Activated T-cell treated with anti-CD3 and anti-CD28 coated beads, Interleukin-2, amount 50 U/mL, for 4 hours (primary cell): Measurements from ENCODE around the gene CLEC18B. TPM values are rescaled to one million over a fixed set of nuclear protein-coding genes. Genes with fewer than 3 reads are reported as not detected.
"Not testable (repeated sequence)": the region's sequence is repeated elsewhere in the genome, so short reads cannot be mapped to it uniquely, and the experiment has no call there.

Experiments used
- ATAC-seq, 2 donors: fragments of 200-7000 bp; cut with Tn5 transposase; one replicate each; pipeline ENCODE4 v1.10.0; 2021
- DNase-seq: peaks from one replicate; pipeline ENCODE4 v3.0.0-alpha.2; 2020
- H3K27me3 Mint-ChIP-seq: one replicate; pipeline ENCODE4 v1.8.0; 2021; ENCODE audit warnings: low read depth, mixed read lengths
- H3K36me3 Mint-ChIP-seq: one replicate; pipeline ENCODE4 v1.8.0; 2022; ENCODE audit warnings: mixed read lengths; ENCODE audit not compliant: insufficient read depth
- H3K4me1 Mint-ChIP-seq: one replicate; pipeline ENCODE4 v1.8.0; 2021; ENCODE audit warnings: low read depth, mixed read lengths
- H3K4me3 Mint-ChIP-seq: one replicate; pipeline ENCODE4 v1.8.0; 2021; ENCODE audit warnings: mild to moderate bottlenecking, moderate library complexity, mixed read lengths
- H3K9me3 Mint-ChIP-seq: one replicate; pipeline ENCODE4 v1.8.0; 2021; ENCODE audit warnings: mixed read lengths
- total RNA-seq, 3 donors: library from RNA; stranded (reverse); gene quantifications; one replicate each; pipeline ENCODE4 v1.2.1, GENCODE V29; 2021

CLEC18B gene
- total RNA-seq, 3 donors from 2014 or later: 0.25 to 1.1 (median 0.79) TPM

DNA sequence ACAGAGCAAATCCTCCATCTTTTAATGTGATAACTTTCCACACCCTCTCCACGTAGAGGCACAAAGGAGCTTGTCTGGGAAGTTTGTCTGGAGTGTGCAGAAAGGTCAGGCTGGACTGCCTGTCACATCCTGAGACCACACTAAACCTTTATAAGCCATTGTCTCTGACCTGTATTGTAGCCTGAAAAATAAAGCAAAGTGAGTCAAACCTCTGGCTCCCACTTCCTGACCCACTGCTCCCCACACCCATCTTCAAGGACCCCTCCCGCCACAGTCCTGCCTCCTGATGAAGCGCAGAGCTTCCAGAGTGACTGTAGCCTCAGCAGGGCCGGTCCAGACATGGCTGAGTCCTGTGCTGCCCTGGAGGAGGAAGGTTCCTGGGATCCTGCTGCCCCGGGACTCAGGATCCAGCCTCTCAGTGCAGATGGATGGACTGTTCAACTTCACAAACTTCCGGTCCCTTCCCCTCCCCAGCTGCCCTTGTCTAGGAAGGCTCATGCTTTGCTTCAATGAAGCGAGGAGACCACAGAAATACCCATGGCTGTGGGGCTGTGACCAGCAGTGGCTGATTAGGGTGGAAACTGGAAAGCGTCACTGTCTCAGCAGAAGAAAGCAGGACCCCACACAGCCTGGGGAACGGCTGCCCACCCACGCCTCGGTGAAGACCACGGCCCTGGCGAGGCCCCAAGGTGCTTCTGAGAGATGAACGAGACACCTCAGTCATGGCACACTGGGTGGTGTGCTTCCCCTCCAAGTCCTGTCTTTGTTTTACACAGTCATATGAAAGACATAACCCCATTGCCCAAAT lies 30.9 kb upstream of the CLEC18B start:
- Mint-ChIP-seq H3K4me3 (no peak overlapping the region), H3K9me3 (no peaks in the 10 kb centered on the region), H3K4me1 (no peaks in the 10 kb centered on the region), H3K27me3 (no peaks in the 10 kb centered on the region), H3K36me3 (peaks cover 41% of the 10 kb centered on the region)
- ATAC-seq (no peak), DNase-seq (no peak)

DNA sequence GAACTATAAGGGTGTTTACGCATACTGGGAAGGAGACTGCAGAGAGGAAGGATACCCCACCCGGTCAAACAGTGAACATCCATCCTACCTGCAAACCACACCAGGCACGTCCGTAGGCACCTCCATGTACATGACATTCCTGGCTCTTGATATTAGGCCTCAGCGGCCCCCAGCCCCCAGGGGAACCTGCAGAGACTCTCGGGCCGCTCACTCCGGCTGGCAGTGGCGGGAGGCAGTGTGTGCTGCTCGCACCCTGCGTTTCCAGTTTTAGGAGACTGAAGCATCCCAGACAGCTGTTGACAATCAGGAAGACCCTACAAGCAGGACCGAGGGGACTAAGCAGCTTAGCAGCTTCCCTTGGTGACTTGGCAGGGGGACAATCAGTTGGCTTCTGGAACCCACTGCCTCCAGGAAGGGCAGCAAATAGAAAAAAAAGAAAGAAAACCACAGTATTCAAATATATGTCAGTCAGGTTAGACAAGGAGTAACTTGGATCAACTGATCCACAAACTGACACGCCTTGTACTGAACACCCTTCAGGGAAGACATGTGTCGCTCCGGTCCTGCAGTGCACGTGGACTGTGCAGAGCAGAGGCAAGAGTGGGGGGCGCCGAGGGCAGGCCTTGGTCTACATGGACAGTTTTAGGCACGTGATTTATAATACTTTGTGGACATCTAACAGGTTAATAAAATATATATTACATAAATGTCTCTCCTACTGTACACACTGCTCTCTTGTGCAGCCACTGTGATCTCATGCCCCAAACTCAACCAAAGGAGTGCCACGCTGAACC lies 29.9 kb upstream of the CLEC18B start:
- H3K4me1 Mint-ChIP-seq: no peaks in the 10 kb centered on the region
- no peak for ATAC-seq

DNA sequence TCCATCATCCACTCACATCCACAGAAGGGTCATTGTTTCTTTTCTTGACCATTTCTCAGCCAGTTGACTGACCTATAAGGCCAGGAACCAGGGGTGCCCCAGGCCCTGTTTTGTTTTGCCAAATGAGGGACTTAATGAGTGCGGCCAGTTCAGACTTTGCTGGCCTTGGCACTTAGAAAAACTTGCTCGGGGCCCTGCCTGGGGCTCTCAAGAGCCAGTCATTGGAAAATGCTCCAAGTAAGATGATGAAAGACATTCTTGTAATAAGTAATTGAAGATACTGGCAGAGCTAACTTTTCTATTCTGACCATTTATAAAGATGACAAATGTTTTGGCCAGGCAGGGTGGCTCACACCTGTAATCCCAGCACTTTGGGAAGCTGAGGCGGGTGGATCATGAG lies 29.0 kb upstream of the CLEC18B start:
- DNase-seq (no peak), ATAC-seq (no peak)
- Mint-ChIP-seq H3K4me3 (no peak overlapping the region), H3K36me3 (peaks cover 33% of the 10 kb centered on the region), H3K4me1 (no peaks in the 10 kb centered on the region), H3K27me3 (no peaks in the 10 kb centered on the region), H3K9me3 (no peaks in the 10 kb centered on the region)

More for the DNA sequence above, 29.9 kb upstream of the CLEC18B start:
- no peaks in the 10 kb centered on the region for H3K27me3 Mint-ChIP-seq
- no peak for DNase-seq
- H3K4me3 Mint-ChIP-seq: no peak overlapping the region
- no peaks in the 10 kb centered on the region for H3K9me3 Mint-ChIP-seq
- H3K36me3 Mint-ChIP-seq: peaks cover 42% of the 10 kb centered on the region

DNA sequence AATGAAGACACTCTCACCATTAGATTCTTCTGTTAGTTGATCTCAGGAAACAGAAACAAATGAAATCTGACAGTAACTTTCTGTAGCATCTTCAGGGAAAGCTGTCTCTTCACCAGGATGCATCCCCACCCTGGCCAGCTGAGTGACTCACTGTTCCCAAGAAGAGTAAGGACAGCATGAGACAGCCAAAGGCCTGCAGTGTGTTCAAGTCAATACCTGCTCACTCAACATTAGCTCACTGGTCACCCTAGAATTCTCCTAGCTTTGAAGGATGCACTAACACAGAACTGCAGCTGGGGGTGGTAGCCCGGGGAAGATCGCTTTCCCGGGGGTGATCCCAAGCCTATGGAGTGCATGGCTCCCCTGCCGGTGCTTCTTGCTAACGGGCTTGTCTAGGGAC lies 28.2 kb upstream of the CLEC18B start:
- DNase-seq (no peak), ATAC-seq (no peak)
- no peaks in the 10 kb centered on the region for H3K9me3 Mint-ChIP-seq
- H3K4me3 Mint-ChIP-seq: no peak overlapping the region
- H3K36me3 Mint-ChIP-seq: peaks cover 29% of the 10 kb centered on the region
- no peaks in the 10 kb centered on the region for H3K27me3 Mint-ChIP-seq
- H3K4me1 Mint-ChIP-seq: no peaks in the 10 kb centered on the region

DNA sequence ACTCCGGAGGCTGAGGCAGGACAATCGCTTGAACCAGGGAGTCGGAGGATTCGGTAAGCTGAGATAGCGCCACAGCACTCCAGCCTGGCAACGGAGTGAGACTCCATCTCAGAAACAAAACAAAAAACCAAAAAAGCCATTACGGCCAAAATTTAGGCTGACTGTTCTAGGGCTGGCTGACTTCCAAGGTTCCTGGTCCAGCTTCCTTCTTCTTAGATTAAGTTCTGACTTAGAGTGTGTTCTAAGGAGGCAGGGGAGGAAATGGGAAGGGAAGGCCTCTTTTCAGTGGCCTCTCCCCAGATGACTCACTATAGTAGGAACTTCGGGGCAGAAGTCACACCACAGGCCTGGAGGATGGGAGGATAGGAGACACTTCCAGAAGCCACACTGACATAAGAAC lies 27.7 kb upstream of the CLEC18B start:
- H3K27me3 Mint-ChIP-seq: no peaks in the 10 kb centered on the region
- peaks cover 29% of the 10 kb centered on the region for H3K36me3 Mint-ChIP-seq
- no peaks in the 10 kb centered on the region for H3K9me3 Mint-ChIP-seq
- ATAC-seq (no peak), DNase-seq (no peak)
- no peak overlapping the region for H3K4me3 Mint-ChIP-seq
- no peaks in the 10 kb centered on the region for H3K4me1 Mint-ChIP-seq

DNA sequence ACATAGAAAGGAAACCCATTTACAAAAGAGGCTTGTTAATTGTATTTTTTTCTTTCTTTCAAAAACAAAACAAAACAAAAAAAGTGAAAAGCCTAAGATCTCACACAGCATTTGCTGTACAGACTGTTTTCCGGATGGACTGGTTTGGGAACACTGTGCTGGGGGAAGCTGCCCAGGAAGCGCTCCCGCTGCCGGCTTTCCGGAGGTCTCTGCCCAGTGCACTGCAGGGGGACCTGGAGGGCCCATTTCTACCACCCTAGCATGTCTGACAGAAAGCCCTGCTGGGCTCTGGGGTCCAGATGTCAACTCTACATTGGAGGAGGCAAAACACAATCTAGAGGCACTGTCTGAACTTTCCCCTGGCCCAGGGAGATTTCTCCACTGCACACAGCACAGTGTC lies 26.3 kb upstream of the CLEC18B start:
- Mint-ChIP-seq H3K9me3 (no peaks in the 10 kb centered on the region), H3K4me3 (no peak overlapping the region), H3K36me3 (peaks cover 25% of the 10 kb centered on the region), H3K4me1 (peaks cover 3% of the 10 kb centered on the region), H3K27me3 (no peaks in the 10 kb centered on the region)
- ATAC-seq (no peak), DNase-seq (no peak)

DNA sequence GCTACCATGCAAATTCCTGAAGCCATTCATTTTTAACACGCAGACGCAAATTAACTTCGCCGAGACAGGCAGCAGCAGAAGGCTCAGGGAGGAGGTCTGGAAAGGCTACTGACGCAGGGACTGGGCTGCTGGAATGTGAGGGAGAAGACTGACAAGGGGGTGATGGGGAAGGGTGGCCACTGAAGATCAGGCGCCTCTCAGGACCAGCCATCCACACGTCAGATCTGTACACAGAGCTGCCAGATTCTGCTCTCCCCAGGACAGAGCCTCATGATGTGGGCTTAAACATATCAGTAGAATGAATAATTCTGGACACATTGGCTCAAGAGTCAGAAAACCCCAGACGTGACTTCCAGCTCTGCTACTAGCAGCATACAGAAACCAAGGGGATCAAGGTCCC lies 25.6 kb upstream of the CLEC18B start:
- Mint-ChIP-seq H3K4me1 (peaks cover 4% of the 10 kb centered on the region), H3K4me3 (no peak overlapping the region), H3K27me3 (no peaks in the 10 kb centered on the region), H3K9me3 (no peaks in the 10 kb centered on the region), H3K36me3 (peaks cover 18% of the 10 kb centered on the region)
- DNase-seq (no peak), ATAC-seq (no peak)

DNA sequence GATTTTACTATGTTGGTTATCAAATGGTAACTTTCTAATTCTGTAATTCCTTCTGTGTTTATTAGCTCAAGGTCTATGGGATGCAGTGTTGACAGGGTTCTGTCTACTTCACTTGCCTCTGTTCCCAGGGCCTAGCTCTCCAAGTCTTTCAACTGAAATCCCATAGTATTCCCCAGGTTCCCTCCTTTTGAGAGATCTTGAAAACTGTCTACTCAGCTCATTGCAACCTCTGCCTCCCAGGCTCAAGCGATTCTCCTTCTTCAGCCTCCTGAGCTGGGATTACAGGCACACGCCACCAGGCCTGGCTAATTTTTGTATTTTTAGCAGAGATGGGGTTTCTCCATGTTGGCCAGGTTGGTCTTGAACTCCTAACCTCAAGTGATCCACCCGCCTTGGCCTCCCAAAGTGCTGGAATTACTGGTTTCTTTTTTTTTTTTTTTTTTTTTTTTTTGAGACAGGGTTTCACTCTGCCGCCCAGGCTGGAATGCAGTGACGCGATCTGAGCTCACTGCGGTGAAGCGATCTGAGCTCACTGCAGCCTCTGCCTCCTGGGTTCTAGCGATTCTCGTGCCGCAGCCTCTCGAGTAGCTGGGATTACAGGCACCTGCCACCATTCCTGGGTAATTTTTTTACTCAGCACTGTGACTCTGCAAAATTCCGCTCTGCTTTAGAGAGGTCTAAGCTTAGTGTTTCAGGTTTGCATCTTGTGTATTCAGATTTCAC lies 22.5 kb upstream of the CLEC18B start:
- ATAC-seq, H3K27me3 Mint-ChIP-seq, H3K9me3 Mint-ChIP-seq, DNase-seq, H3K4me3 Mint-ChIP-seq: not testable (repeated sequence)
- Mint-ChIP-seq H3K4me1 (peaks cover 13% of the 10 kb centered on the region), H3K36me3 (peaks cover 21% of the 10 kb centered on the region)

DNA sequence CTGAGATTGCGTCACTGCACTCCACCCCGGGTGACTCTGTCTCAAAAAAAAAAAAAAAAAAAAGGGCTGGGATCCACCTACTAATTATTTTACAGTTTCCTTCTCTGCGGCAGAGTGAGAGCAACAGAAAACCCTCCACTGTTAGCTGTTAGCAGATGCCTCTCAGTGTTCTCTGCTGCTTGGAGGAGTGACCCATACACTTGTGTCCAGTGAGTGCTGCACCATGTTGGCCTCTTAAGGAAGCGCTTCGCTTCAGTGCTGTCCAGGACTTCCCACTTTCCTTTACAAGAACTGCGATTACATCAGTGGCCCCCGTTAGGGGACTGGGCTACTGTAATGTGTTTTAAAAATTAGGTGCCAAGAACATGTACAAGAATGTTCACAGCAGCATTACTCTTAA lies 18.4 kb upstream of the CLEC18B start:
- no peak overlapping the region for H3K4me3 Mint-ChIP-seq
- no peaks in the 10 kb centered on the region for H3K9me3 Mint-ChIP-seq
- H3K4me1 Mint-ChIP-seq: peaks cover 20% of the 10 kb centered on the region
- H3K36me3 Mint-ChIP-seq: peaks cover 11% of the 10 kb centered on the region
- no peak for DNase-seq
- no peak for ATAC-seq
- no peaks in the 10 kb centered on the region for H3K27me3 Mint-ChIP-seq

DNA sequence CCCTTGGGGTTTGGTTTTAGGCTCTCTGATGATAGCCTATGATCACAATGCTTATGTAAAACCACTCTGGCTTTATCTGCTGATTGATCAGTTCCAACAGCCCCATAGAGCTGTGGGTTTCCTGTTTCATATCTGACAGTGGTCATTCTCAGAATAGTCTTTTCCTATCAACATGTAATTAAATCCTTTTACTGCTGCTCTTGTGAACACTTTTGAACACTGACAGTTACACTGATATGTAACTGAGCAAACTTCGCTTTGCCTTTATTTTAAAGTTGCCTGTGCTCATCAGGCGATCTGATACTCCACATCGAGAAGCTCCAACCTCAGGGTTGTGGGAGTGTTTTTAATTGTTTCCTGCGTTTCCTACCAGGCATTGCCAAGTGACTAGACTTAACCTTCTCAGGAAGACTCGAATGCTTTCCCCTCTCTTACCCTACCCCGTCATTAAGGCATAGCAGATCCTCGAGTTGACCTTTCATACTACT lies 17.3 kb upstream of the CLEC18B start:
- Mint-ChIP-seq H3K36me3 (peaks cover 11% of the 10 kb centered on the region), H3K4me1 (peaks cover 20% of the 10 kb centered on the region), H3K27me3 (no peaks in the 10 kb centered on the region), H3K9me3 (peaks cover 4% of the 10 kb centered on the region), H3K4me3 (peak overlapping the region; percentile 34)
- ATAC-seq (peak; percentile 34 to 59), DNase-seq (no peak)

DNA sequence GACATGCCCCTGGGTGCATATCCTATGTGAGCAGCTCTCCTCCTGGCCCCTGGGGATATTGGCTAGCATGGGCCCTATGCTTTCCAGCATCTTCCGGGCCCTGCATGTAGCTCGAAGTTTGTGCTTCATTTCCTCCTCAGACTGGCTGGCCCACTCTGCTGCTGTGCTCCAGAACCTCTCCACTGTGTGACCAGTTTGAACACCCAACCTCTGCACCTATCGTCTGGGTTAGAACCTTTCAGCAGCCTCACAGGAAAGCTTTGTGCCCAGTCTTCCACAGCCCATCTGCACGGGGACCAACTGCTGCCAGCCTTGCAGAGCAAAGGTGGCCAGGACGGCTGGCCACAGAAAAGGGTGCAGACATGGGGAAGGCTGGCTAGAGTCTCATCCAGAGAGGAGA lies 10.2 kb upstream of the CLEC18B start:
- H3K4me3 Mint-ChIP-seq: no peak overlapping the region
- no peak for ATAC-seq
- DNase-seq: no peak
- H3K9me3 Mint-ChIP-seq: peaks cover 4% of the 10 kb centered on the region
- peaks cover 3% of the 10 kb centered on the region for H3K4me1 Mint-ChIP-seq
- H3K36me3 Mint-ChIP-seq: no peaks in the 10 kb centered on the region
- no peaks in the 10 kb centered on the region for H3K27me3 Mint-ChIP-seq

DNA sequence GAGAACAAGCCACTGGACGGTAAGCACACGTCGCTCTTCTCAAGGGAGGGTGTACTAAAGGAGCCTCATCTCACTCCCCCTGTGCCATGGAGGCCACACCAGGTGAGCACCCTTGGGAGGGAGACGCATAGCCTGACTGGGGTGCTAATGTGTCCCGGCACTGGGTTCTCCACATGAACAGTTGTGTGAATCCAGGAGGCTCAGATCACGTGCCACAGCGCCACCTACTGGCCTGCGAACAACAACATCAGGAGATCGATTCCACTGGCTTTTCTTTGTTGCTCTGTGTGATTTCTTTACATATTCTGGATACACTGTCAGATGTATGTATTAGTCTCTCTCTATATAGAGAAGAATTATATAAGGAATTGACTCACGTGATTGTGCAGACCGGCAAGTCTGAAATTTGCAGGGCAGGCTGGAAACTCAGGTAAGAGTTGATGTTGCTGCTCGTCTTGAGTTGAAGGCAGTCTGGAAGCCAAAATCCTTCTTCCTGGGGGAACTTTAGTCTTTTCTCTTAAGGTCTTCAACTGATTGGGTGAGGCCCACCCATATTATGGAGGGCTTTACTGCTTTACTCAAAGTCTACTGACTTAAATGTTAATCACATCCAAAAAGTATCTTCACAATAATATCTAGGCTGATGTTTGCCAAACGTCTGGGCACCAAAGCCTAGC lies 8.9 kb upstream of the CLEC18B start:
- H3K9me3 Mint-ChIP-seq, H3K4me1 Mint-ChIP-seq, H3K4me3 Mint-ChIP-seq, H3K36me3 Mint-ChIP-seq, H3K27me3 Mint-ChIP-seq: not testable (repeated sequence)
- ATAC-seq (peak; percentile 75 to 76), DNase-seq (peak; percentile 33)

DNA sequence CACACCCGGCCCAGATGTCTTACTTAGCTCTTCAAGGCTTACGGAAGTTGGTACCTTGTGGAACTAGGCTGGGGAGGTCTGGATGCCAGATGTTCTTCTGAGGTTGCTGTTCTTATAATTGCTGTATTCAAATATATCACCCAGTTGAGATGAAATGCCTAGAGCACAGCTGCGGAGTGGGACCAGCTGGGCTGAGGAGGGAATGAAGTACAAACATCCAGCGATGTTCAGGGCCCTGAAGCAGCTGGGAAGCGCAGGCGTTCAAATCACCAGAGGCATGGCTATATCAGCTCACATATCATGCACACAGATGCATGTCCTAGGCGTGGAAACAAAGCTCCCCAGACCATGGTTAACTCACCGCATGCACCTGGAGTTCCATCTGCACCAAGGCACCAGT lies 7.2 kb upstream of the CLEC18B start:
- H3K9me3 Mint-ChIP-seq, ATAC-seq, H3K27me3 Mint-ChIP-seq, H3K4me3 Mint-ChIP-seq, DNase-seq, H3K4me1 Mint-ChIP-seq, H3K36me3 Mint-ChIP-seq: not testable (repeated sequence)

DNA sequence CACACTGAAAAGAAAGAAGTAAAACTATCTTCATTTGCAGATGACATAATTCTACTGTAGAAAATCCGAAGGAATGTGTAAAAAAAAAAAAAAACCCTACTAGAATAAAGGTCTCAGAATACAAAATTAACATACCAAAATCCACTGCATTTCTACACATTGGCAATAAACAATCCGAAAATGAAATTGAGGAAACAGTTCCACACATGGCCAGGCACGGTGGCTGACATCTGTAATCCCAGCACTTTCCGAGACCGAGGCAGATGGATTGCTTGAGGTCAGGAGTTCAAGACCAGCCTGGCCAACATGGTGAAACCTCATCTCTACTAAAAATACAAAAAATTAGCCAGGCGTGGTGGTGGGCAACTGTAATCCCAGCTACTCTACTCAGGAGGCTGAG lies 4.5 kb upstream of the CLEC18B start:
- not testable (repeated sequence) for H3K27me3 Mint-ChIP-seq, H3K36me3 Mint-ChIP-seq, DNase-seq, H3K4me1 Mint-ChIP-seq, H3K9me3 Mint-ChIP-seq, H3K4me3 Mint-ChIP-seq, ATAC-seq
